ENCODE measurements around the gene GJC1.
A peak's percentile ranks its signal among the peaks of the same experiment; 100 is the strongest.

GJC1 gene

DNA sequence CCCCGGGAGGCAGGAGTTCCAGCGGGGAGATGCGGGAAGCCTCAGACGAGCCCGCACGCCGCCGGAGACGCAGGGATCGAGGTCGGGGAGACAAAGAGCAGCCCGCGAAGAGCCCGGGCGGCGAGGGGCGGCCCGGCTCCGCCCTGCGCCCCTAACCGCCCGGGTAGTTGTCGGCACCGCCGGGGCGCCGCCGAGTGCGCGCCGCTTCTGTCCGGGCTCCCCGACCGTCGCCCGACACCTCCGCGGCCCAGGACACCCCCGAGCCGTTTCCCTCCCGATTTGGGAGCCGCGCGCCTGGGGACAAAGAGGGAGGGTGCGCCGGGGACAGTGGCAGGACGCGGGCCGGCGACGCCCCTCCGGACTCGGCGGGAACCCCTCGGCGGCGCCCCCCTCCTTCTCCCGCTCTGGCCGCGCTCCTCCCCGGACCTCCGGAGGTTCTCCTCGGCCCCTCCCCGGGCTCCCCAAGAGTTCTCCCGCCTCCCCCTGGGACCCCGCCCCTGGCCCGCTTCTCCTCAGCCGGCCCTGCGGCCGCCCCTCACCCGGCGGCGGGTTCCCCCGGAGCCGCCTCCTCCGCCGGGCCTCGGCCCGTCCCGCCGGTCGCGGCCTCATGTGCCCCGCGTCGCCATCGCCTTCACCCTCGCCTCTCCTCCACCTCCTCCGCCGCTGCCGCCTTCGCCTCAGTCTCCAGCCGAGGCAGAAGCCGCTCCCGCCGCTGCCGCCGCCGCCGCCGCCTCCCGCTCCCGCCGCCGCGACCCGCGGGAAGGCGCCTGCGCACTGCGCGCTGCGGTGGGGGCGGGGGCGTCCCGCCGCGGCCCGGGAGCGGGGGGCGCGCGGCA is at the start of gene GJC1:
Gene GJC1, minus strand, starts transcription at position 765 of the 836 bp plus-strand sequence. CDS start 24,470 bp downstream, outside the sequence.
- peak; percentile 5 for DNase-seq

DNA sequence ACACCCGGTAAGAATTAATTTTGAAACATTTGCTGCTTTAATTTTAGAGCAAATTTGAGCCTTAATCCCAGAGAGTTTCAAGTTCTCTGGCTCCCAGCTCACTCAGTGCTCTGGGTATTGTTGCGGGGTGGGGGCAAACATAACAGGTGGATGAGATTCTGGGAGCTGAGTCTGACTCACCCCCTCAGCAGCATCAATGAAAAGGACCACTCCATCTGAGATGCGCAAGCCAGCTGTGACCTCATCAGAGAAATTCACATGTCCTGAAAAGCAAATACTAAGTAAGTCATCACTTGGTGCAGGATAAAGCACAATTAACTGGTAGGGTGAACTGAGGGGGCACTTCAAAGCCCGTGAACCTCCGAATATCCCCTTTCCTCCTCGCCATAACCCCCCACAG is 49.3 kb upstream of the GJC1 start:
- no peak for DNase-seq

DNA sequence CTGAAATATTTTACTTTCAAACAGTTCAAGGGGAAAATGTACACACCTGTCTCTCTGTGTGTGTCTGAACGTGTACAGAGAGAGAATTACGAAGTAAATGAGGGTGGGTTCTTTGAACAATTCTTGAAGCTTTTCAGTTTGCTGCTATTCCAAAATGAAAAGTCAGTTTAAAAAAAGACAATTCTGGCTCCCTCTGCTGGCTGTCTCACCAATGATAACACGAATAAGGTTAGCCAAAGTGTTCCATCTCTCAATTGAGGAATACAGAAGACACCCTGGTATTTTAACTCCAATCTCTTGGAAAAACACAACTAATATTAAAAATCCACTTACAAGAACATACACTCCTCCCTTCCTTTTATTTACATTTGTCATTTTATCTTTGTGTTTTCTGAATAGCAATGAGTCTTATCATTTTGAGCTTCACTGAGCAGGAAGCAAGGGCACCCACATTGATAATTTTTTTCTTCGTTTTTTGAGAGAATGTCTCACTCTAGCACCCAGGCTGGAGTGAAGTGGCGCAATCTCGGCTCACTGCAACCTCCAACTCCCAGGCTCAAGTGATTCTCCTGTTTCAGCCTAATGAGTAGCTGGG is 48.6 kb upstream of the GJC1 start:
- peak; percentile 22 for DNase-seq

DNA sequence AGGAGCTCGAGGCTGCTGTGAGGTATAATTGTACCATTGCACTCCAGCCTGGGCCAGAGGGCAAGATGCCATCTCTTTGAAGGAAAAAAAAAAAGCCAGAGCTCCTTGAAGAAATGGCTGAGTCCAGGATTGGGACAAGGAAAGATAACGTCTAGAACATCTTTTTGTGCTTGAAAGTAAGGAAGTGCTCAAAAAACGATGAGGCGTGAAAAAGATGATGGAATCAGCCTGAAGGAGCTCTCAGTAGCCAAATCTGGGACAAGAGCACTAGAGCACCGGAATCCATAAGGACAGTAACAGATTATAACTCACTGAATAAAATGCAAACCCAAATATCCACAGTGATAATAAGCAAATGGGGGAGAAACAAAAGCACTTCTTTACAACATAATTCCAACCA is 47.0 kb upstream of the GJC1 start:
- no peak for DNase-seq

DNA sequence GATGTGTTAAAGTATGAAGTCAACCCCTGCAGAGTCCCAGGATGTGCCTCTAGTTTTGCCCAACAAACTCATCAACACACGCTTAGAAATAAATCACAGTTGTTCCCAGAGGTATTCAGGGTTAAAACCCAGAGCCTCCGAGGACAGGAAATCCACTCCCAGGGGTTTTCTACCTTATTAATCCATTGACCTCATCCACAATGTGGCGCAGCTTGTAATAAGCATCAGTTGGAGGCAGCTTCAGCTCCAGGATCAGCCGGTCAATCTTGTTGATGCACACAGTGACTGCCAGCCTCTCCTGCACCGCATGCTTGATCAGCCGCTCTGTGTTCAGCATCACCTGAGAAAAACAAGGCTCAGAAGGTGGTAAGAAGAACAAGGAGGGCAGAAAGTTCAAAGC is 45.7 kb upstream of the GJC1 start:
- no peak for DNase-seq

DNA sequence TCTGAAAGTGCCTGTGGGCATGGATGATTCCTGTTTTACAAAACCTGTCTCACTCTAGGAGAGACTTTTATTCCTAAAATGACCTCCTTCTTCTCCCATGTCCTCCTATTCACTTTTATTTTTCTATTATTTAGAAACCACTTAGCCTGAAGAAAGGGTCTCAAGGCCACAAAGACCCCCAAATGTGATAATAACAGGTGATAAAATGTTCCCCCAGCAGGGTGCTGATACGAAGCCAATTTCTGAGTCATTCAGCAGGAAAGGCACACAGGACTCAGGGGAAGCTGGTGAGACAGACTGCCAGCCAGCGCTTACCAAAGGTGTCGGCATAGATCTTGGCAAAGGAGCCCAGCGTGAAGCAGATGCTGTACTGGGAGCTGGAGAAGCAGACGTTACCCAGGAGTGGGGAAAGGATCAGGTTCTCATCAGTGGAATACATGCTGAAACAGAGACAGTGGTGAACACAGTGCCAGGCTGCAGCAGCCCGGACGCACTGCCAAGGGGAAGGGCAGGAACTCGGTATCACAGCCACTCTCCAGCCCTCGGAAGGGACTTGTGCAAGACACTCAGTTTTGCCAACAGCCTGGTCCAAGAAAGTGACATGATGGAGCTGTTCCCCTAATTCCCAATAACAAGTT is 42.2 kb upstream of the GJC1 start:
- DNase-seq, result no peak

DNA sequence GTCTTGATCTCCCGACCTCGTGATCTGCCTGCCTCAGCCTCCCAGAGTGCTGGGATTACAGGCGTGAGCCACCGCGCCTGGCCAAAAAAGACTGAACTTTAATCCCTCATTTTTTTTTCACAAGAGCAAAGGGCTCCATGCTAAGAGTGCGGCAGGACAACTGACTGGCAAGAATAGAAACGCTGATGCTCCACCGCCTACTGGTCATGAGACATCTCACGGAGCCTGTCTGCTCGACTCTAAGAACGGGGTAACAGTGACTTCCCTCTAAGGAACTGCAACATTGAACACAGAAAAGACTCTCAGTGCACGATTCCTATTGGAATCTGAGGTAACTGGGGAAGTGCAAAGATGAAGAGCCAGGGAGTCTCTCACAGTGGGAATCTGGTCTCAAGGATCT is 41.5 kb upstream of the GJC1 start:
- no peak for DNase-seq

DNA sequence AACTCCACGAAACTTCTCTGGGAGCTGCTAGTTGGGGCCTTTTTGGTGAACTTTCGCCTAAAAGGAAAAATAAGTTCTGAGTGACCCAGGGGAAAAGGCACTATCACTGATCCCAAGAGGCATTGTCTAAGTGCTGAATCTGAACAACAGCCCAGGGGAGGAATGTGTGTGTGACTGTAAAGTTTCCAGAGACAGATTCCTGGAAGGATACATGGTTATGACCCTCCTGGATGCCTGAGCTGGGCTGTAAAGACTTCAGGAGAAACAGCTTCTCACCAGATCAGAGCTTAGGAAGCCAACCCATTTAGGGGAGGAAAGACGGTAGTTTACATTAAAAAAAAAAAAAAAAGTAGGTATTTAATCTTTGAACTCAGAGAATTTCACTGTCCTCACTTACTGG is 37.8 kb upstream of the GJC1 start:
- DNase-seq, result no peak

DNA sequence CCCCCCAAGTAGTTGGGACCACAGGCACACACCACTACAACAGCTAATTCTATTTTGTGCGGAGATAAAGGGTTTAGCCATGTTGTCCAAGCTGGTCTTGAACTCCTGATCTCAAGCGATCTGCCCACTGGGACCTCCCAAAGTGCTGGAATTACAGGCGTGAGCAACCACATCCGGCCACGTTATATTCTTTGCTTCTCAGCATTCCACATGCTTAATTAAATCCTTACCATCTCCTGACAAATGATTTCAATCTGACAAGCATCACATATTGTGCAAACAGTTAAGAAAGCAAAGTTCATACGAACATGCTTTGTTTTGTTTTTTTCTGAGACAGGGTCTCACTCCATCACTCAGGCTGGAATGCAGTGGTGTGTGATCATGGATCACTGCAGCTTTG is 35.8 kb upstream of the GJC1 start:
- no peak for DNase-seq

DNA sequence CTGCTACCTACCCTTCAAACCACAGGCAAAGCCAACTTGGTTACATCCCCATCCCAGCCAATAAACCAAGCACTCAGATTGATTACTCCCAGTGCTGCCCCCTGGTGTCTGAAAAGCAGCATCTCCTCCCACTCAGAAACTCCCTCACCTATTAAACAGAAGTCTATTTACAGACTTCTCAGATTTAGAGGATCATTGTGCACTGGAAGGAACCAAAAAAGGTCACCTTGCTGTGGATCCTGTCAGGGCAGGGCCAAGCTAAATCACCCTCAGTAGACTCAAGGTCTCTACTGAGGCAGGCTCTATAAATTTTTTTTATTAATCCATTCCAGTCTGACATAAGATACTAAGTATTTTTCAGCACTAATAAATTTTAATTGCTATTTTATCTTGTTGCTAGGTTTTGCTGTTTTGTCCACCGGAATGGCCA is 35.2 kb upstream of the GJC1 start:
- peak; percentile 69 for DNase-seq

DNA sequence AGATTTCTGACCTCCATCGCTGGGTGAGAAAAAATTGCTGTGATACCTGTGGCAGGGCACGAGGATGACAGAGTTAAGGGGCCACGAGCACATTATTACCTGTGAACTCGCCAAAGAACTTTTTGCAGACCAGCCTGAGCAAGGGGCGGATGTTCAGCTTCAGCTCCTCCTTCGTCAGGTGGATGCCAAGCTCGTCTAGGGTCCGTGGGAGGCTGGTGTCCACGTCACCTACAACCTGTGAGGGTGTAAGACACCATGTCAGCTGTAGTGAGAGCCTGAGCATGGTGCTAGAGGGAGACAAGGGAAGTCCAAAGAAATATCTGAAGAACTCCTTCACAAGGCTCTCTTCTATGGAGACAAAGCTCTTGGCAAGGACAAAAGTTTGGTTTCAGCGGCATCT is 34.7 kb upstream of the GJC1 start:
- DNase-seq, result no peak

DNA sequence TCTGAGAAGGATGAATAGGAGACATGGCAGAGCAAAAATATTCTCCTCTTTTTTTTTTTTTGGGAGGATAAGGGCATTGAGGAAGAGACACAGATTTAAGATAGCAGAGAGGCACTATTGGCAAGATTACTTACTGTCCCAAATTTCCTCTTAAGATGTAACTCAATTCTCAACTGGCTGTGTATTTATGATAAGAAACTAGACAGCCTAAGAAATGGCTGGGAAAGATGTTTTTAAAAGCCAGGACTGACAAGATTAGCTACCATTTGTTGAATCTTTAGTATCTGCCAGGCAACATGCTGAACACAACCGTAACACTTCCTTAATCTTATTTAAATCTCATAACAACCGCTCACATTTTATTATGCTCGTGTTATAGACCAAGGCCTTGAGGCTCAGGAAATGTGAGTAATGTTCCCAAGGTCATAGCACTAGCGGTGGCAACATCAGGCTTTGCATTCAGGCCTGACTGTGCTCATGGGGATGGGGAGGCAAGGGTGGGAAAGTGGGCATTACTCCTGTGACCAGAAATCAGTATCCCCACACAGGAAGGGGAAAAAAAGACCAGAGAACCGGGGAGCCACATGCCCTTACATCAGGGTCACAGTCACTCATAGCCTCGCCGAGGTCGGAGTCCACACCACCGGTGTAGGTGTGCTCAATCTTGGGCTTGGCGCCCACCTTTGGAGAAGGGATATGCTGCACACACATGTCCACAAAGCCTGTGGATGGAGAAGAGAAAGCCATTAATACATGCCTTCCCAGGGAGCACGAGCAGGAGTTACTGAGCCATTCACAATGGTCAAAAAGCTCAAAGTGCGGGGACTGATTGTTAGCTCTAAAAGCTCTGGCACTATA is 33.2 kb upstream of the GJC1 start:
- DNase-seq, result no peak

DNA sequence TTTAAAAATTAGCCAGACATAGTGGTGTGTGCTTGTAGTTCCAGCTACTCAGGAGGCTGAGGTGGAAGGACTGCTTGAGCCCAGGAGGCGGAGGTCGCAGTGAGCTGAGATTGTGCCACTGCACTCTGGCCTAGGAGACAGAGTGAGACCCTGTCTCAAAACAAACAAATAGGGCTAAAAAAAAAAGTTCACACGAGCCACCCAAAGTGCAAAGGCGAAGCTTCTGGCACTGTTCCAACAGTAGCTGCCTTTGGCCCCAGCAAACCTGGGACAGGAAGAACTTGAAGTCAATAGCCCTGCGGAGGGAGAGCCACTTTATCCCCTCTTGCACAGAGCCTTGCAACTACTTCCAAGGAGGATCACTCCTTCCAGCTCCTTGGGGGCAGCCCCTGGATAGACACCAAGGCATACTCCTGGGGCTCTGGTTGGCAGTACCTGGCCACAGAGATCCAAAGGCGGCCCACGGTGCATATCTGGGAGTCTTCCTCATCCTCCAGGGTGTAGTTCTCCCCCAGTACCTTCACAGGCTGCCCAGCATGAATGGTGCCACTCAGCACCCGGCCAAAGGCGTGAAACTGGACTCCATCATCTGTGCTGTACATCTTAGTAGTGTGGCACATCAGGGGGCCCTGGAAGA is 32.3 kb upstream of the GJC1 start:
- DNase-seq, result no peak

DNA sequence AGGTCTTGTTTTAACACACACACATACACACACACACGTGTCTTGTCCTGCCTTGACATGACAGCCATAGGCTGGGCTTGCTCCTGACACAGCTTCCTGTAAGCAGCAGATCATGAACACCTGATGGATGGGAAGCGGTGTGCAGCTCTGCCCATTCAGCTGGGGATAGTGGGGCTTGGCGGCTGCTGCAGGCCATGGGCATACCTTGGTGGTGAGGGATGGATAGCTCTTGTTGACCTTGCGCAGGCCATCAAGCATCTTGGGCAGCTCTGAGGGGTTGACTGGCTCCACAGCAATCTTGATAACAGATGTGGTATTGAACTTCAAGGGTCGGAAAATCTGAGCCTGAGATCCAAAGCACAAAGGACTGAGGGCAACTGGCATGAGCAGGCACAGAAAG is 29.6 kb upstream of the GJC1 start:
- DNase-seq, result no peak

DNA sequence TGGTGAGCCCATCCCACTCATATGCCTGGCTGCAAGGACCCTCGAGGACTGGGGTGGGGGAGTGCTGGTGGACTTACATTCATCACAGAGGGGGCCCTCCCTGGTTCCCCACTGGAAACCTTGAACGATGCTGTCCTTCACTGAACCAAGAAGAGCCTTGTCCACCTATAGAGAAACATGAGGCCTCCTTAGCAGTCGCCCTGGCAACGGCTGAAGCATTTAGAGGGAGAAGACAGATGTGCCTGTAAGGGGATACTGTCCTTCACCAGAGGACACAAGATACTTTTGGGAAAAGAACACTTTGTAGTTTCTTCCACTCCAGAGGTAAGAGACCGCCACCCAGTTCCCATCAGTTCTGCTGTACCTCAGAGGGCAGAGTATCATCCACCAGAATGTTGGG is 24.1 kb upstream of the GJC1 start:
- no peak for DNase-seq

DNA sequence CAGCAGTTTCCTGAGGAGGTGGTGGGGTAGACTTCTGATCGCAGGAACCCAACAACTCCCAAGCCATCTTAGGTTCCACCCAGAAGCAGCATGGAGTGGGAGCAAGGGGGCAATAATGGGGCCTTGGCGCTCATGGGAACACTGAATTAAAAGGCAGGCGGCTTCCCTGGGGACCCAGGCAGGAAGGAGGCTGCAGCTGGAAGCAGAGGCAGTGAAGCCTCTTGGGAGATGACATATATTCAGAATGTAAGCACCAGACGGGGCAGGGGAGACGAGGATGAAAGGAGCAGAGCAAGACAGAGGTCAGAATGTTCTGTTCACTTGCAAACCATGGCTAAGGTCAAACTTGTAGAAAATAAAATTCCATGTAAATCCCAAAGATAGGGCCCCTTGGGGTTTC is 20.5 kb upstream of the GJC1 start:
- DNase-seq, result no peak

DNA sequence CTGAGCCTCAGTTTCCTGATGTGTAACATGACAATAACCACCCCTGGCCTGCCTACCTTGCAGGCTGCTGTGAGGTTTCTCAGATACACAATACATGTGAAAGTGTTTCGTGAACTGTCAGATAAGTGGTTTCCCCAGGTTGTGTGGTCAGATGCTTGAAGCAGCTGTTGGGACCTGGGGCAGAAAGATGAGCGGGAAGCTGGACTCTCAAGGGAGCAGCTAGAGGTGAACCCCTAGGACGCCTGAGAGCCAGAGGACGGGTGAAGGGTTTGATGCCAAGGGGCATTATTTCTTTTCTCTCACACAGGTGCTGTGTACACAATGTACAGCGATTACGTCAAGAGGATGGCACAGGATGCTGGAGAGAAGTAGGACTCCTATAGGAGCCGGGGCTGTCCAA is 19.9 kb upstream of the GJC1 start:
- no peak for DNase-seq

DNA sequence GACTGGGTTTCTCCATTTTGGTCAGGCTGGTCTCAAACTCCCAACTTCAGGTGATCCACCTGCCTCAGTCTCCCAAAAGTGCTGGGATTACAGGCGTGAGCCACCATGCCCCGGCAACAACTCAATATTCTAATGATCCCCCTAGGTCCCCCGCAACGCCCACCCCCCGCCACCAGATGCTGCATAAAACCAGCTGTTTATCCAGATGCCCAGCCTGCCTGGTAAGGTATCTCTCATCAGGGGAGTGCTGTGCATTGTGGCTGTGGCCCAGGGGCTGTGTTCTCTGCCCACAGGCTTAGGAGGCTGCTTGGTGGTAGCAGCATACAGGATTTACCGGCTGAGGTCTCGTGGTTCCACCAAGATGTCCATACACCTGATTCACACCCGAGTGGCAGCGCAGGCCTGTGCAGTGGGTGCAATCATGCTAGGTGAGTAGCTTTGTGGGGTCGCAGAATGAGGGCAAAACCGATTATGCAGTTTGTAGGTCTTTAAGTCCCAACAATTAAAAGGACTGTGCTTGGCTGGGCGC is 18.9 kb upstream of the GJC1 start:
- DNase-seq, result no peak

DNA sequence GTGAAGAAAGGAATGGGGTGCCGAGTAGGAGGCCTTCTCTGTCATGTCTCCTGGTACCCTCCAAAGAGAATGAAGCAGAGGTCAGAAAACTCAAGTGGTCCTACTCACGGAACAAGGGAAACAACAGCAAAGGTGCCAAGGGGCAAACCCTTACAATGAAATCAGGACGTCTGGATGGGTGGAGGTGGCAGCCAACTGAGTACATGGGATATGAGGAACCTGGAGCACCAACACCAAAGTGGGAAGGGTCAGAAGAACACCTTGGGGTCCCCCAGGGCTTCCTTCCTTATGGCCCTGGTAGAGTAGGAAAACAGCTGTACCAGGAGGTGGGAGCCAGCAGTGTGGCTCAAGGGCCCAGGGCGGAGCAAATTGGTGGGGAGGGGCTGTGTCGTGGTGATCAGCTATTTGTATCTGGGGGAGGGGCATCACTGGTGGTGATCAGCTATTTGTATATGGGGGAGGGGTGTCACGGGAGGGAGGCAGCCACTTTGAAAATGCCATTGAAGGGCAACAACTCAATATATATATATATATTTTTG is 18.2 kb upstream of the GJC1 start:
- DNase-seq, result no peak

DNA sequence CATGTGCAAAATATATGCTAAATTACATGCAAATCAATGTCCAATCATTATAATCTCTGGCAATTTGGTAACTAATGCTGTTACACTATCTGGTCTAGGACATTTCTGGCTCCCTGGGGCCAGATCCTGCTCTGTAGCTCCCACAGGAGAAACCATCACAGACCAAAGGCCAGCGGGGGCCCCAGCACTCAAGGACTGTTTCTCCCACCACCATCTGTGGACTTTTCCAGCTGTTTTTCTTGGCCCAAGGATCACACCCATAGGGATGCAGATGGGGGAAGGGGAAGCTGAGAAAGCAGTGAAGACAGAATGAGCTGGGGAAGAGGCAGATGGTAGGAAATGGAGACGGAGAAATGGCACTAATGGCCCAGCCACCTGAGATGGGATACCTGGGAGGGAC is 17.5 kb upstream of the GJC1 start, which contains the start of gene HIGD1B:
Gene HIGD1B, plus strand, starts transcription at position 298 of the 400 bp plus-strand sequence. CDS start 270 bp downstream, outside the sequence.
- no peak for DNase-seq

DNA sequence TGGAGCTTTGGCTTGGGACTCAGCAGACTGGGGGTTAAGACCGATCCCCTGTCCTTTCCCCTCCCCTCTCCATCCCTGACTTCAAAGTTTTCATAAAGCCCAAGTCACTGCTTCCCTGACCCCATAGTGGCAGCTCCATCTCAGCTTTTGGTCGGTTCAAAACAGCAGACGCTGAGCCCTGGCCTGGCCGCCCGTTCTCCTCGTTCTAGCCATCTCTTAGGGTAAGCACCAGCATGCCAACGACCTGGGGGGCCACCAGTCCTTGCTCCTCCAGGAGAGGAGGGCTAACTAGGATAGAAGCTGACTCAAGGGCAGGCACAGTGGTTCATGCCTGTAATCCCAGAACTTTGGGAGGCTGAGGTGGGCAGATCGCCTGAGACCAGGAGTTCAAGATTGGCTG is 16.1 kb upstream of the GJC1 start:
- DNase-seq, result no peak

DNA sequence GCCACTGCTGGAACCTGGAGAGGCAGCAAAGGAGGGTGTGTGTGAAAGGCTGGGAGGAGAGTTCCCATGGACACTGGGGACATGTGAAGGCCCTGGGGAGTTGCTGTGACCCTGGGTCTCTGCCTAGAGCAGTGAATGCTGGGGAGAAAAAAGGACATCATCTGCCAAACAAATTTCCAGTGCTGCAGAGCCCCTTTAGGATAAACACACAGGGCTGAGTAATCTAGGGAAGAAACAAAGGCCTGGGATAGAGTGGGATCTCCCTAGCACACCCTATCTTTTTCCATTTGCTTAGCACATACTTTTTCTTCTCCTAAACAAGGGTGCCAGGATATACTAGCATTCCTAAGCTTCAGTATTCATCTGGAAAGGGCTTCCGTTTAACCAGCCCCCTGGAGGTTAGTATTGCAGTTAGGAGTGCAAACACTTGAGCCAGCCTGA is 14.3 kb upstream of the GJC1 start:
- no peak for DNase-seq
